C4-2B (cell line): ENCODE data around the gene MROH7.

ENCODE experiments used
- CTCF ChIP-seq: fragments of 450-650 bp; conservative IDR thresholded peaks from 2 replicates; pipeline ENCODE4 v1.5.1; 2017; ENCODE audit warnings: mild to moderate bottlenecking
- ZFX ChIP-seq: fragments of 450-650 bp; IDR thresholded peaks from 2 replicates; pipeline ENCODE4 v1.6.1; 2017

GRCh38 chr1:54736685-54737084 lies 95.1 kb downstream of the MROH7 start:
- TF ChIP-seq CTCF (no peak), ZFX (no peak)
